ENCODE data around the gene KRT40.

Gene KRT40

GRCh38 chr17:40950176-40950575 lies 34.0 kb downstream of the KRT40 start:
- no peak for DNase-seq

GRCh38 chr17:40949418-40949817 lies 34.7 kb downstream of the KRT40 start:
- DNase-seq, result no peak

- no peak for DNase-seq
Observed at GRCh38 chr17:40947929-40948328, 36.2 kb downstream of the KRT40 start.

- no peak for DNase-seq
Observed at GRCh38 chr17:40945414-40945813, 38.7 kb downstream of the KRT40 start.

GRCh38 chr17:40944531-40944930 lies 39.6 kb downstream of the KRT40 start:
- DNase-seq, result no peak

GRCh38 chr17:40942553-40942952 lies 41.6 kb downstream of the KRT40 start:
- DNase-seq, result no peak

GRCh38 chr17:40940266-40940665 lies 43.9 kb downstream of the KRT40 start:
- no peak for DNase-seq

- no peak for DNase-seq
Observed at GRCh38 chr17:40938981-40939380, 45.1 kb downstream of the KRT40 start.

GRCh38 chr17:40937384-40937819 lies 46.7 kb downstream of the KRT40 start, which contains the start of gene KRT23:
TSS of gene KRT23 (minus strand) at chr17:40937646. CDS start at chr17:40936603, 1,043 bp downstream.
- peak; percentile 31 for DNase-seq

- DNase-seq, result no peak
Observed at GRCh38 chr17:40936976-40937375, 47.1 kb downstream of the KRT40 start.

GRCh38 chr17:40936437-40936971 lies 47.6 kb downstream of the KRT40 start:
- DNase-seq, result no peak

- DNase-seq, result no peak
Observed at GRCh38 chr17:40935624-40936023, 48.5 kb downstream of the KRT40 start.

GRCh38 chr17:40932608-40933007 lies 51.5 kb downstream of the KRT40 start:
- no peak for DNase-seq

GRCh38 chr17:40931311-40931710 lies 52.8 kb downstream of the KRT40 start:
- no peak for DNase-seq

Data from NCI-H2029 (cell line).